C4-2B (cell line): ENCODE results near the gene CACNA2D1.

ENCODE experiments used
- ZFX ChIP-seq: fragments of 450-650 bp; IDR thresholded peaks from 2 replicates; pipeline ENCODE4 v1.6.1; 2017
- TF ChIP-seq, protein P1 (sequence below): fragments of 450-650 bp; conservative IDR thresholded peaks from 2 replicates; pipeline ENCODE4 v1.5.1; 2017; ENCODE audit warnings: mild to moderate bottlenecking

GRCh38 chr7:81919494-81919893 lies 524.1 kb downstream of the CACNA2D1 start:
- TF ChIP-seq, protein P1, sequence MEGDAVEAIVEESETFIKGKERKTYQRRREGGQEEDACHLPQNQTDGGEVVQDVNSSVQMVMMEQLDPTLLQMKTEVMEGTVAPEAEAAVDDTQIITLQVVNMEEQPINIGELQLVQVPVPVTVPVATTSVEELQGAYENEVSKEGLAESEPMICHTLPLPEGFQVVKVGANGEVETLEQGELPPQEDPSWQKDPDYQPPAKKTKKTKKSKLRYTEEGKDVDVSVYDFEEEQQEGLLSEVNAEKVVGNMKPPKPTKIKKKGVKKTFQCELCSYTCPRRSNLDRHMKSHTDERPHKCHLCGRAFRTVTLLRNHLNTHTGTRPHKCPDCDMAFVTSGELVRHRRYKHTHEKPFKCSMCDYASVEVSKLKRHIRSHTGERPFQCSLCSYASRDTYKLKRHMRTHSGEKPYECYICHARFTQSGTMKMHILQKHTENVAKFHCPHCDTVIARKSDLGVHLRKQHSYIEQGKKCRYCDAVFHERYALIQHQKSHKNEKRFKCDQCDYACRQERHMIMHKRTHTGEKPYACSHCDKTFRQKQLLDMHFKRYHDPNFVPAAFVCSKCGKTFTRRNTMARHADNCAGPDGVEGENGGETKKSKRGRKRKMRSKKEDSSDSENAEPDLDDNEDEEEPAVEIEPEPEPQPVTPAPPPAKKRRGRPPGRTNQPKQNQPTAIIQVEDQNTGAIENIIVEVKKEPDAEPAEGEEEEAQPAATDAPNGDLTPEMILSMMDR: no peak
- TF ChIP-seq ZFX: no peak
